ENCODE results near the gene GNAZ. TPM values are rescaled to one million over a fixed set of nuclear protein-coding genes. Genes with fewer than 3 reads are reported as not detected.

The GNAZ gene
- total and polyA plus RNA-seq, 11 donors: 1.1 to 13.9 (median 2.5) TPM

- Histone ChIP-seq H3K9me3 (no peaks in the 10 kb centered on the region), H3K27ac (no peak overlapping the region), H3K4me1 (peaks cover 0 to 17% (median 0%) of the 10 kb centered on the region in 12 donors), H3K4me3 (no peak overlapping the region), H3K36me3 (no peaks in the 10 kb centered on the region), H3K27me3 (peaks cover 0 to 4% (median 0%) of the 10 kb centered on the region in 9 donors)
- no peak for TF ChIP-seq POLR2A (IDR thresholded peaks at IDR 0.05)
- TF ChIP-seq, protein P1, sequence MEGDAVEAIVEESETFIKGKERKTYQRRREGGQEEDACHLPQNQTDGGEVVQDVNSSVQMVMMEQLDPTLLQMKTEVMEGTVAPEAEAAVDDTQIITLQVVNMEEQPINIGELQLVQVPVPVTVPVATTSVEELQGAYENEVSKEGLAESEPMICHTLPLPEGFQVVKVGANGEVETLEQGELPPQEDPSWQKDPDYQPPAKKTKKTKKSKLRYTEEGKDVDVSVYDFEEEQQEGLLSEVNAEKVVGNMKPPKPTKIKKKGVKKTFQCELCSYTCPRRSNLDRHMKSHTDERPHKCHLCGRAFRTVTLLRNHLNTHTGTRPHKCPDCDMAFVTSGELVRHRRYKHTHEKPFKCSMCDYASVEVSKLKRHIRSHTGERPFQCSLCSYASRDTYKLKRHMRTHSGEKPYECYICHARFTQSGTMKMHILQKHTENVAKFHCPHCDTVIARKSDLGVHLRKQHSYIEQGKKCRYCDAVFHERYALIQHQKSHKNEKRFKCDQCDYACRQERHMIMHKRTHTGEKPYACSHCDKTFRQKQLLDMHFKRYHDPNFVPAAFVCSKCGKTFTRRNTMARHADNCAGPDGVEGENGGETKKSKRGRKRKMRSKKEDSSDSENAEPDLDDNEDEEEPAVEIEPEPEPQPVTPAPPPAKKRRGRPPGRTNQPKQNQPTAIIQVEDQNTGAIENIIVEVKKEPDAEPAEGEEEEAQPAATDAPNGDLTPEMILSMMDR (IDR thresholded peaks at IDR 0.05): no peak
- DNase-seq (peak in 1 of 5 donors; percentile 22), ATAC-seq (no peak)
- intact Hi-C loops (cut with DNase I): no loop called here
- WGBS, 4 donors: 53 to 62% (median 58%) methylated on average over 8 of the region's 8 CpGs
Measured at GRCh38 chr22:23156286-23156685, 86.0 kb downstream of the GNAZ start.

GRCh38 chr22:23157560-23158515 lies 87.5 kb downstream of the GNAZ start:
- peaks cover 0 to 8% (median 0%) of the 10 kb centered on the region in 12 donors for H3K4me1 ChIP-seq
- H3K27ac ChIP-seq: no peak overlapping the region
- intact Hi-C loops (cut with DNase I): no loop called here
- 85 to 89% (median 88%) methylated on average over 14 to 22 of the region's 22 CpGs for WGBS, 4 donors
- peaks cover 0 to 4% (median 0%) of the 10 kb centered on the region in 9 donors for H3K27me3 ChIP-seq
- ATAC-seq (no peak), DNase-seq (peak in 2 of 5 donors; percentile 2 to 39)
- H3K36me3 ChIP-seq: no peaks in the 10 kb centered on the region
- H3K4me3 ChIP-seq: no peak overlapping the region
- TF ChIP-seq POLR2A (IDR thresholded peaks at IDR 0.05): no peak
- TF ChIP-seq, protein P1 (IDR thresholded peaks at IDR 0.05): no peak
- no peaks in the 10 kb centered on the region for H3K9me3 ChIP-seq

GRCh38 chr22:23158516-23159290 lies 88.4 kb downstream of the GNAZ start:
- H3K36me3 ChIP-seq: no peaks in the 10 kb centered on the region
- DNase-seq: no peak
- TF ChIP-seq, protein P1 (IDR thresholded peaks at IDR 0.05): no peak
- TF ChIP-seq POLR2A (IDR thresholded peaks at IDR 0.05): no peak
- H3K9me3 ChIP-seq: no peaks in the 10 kb centered on the region
- intact Hi-C loops (cut with DNase I): no loop called here
- H3K27me3 ChIP-seq: peaks cover 0 to 4% (median 0%) of the 10 kb centered on the region in 9 donors
- ATAC-seq: no peak
- H3K4me1 ChIP-seq: no peaks in the 10 kb centered on the region
- H3K27ac ChIP-seq: no peak overlapping the region
- 82 to 89% (median 84%) methylated on average over 8 to 14 of the region's 14 CpGs for WGBS, 4 donors
- no peak overlapping the region for H3K4me3 ChIP-seq

- 88 to 93% (median 92%) methylated on average over 6 of the region's 6 CpGs; no CpG with 5 or more reads in 1 of the 4 donors for WGBS, 4 donors
- no peak overlapping the region for H3K27ac ChIP-seq
- no peaks in the 10 kb centered on the region for H3K4me1 ChIP-seq
- DNase-seq (peak in 1 of 5 donors; percentile 34), ATAC-seq (no peak)
- H3K4me3 ChIP-seq: no peak overlapping the region
- no peaks in the 10 kb centered on the region for H3K9me3 ChIP-seq
- no peaks in the 10 kb centered on the region for H3K36me3 ChIP-seq
- TF ChIP-seq, protein P1 (IDR thresholded peaks at IDR 0.05): no peak
- no peak for TF ChIP-seq POLR2A (IDR thresholded peaks at IDR 0.05)
- intact Hi-C loops (cut with DNase I): no loop called here
- H3K27me3 ChIP-seq: peaks cover 0 to 4% (median 0%) of the 10 kb centered on the region in 9 donors
Measured at GRCh38 chr22:23159291-23159630, 88.9 kb downstream of the GNAZ start.
